HG03064 (cell line): Measurements from ENCODE around the gene BNC2.

Source experiments
- ATAC-seq: cut with Tn5 transposase; IDR thresholded peaks from one replicate; pipeline ENCODE4 v1.9.1; 2021; ENCODE audit warnings: low read depth; ENCODE audit not compliant: unreplicated experiment

Gene BNC2

DNA sequence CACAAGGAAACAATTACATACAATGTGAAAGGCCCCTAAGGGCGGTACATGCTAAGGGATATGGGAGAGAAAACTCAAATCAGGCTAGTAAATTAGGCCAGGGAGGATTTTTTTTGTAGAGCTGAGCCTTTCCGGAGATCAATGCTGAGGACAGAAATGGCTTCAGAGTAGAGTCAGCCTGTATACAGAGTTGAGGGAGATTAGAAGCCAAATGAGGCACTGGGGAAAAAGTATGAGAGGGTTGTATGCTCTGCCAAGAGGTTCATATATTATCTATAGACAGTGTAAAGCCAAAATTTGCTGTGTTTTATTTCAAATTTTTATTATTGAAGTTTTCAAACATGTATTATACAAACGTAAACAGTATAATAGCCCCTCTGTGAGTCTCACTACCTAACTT, 103.1 kb downstream of the BNC2 start:
- ATAC-seq: no peak

DNA sequence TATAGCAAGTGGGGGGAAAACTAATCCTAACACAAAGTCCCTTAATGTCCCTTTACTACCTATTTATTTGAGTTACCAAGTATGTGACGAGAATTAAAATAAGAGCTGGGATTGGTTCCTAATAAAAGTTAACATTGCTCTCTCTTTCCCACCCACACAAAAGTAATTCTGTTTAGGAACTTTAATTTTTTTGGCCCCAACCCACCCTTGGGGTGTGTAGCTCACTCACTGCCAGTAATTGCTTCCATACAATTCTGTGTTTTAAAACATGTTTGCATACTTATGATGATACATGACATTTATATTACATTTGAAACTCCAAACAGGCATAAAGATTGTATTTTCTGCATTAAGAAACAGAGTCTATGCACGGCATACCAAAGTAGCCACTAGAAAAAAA, 106.5 kb downstream of the BNC2 start:
- ATAC-seq: no peak

DNA sequence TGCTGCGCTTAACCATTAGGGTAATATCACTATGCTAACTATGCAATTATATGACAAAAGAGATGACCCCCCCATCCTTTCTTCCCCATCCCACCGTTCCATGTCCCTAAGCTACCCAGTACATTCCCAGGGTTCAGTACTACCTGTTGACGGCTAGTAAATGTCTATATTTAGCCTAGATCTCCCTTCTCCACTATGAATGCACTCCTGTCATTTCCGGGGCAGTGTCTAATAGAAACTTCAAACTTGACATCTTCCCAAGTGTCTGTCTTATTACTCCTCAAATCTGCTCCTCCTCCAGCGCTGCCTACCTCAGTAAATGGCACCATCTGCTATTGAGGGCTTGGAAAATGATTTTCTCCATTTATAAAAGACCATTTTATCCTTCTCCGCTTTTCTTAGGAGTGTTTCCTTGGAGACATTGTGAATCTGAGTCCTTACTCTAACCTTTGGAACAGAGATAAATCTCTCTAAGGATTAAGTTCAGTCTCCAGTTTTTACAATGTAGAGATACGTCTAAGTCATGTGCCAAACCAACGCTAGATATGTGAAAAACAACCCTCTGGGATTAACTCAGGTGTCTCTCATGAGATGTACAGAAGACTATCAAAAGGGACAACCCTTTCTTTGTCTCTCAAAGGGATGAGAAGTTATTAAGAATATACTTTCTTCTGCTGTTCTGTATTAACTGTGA, 114.9 kb downstream of the BNC2 start:
- ATAC-seq: no peak

DNA sequence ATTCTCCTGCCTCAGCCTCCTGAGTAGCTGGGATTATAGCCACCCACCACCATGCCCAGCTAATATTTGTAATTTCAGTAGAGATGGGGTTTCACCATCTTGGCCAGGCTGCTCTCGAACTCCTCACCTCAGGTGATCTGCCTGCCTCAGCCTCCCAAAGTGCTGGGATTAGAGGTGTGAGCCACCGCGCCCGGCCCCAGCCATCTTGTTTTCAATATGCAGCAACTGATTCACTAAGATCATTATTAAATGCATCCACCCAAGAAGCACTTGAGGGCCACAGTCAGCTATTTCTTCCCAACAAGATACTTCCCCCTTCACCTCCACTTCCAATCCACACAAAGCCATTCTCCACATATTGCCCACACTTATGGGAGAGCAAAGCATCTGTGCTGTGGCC, 115.8 kb downstream of the BNC2 start:
- no peak for ATAC-seq

DNA sequence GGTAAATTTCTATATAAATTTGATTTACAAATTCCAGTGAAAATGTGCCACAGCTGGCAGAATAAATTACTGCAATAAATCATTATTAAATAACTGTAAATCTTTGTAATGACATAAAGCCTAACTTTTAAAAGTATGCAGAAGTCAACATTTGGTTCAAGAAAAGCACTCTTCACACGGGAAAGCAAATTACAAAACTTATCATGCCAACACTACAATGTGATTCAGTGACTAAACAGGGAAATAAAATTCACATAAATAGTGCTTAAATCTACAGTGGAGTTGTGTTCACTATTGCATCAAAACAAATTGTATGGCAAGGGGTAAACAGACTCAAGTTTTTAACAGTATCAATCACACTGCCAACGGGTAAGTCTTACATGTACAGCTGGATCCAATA, 117.2 kb downstream of the BNC2 start:
- no peak for ATAC-seq

DNA sequence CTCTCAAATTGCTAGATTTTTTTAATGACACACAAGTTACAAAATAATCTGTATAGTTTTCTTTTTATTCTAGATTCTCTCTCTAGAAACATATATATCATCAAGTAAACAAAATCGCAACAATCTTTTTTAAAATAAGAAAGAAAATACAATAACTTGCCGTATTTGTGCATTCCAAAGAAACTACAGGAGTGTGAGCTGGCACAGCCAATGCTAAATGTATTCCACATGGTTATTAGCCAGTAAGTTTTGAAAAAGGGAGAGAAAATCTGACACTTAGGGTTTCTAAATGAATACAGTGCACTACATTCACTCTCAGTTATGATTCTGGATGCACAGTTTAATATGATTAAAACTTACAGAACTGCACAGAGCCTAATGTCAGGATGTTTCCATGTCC, 117.9 kb downstream of the BNC2 start:
- no peak for ATAC-seq

DNA sequence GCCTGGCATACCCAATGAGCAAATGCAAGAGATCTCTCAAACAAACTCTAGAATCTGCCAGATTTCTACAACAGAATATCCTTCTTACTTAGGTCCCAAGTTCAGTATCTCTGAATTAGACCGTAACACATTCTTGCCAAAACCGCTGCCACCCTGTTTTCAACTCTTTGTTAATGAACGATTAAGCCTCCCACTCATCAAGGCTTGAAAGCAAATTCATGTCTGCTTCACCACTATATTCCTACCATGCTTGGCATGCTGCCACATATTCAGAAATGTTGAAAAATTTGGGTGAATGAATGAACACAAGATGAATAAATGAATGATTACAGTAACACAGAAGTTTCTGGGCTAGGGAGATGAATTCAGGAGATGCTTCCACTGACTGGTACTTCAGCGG, 119.9 kb downstream of the BNC2 start:
- ATAC-seq: no peak

DNA sequence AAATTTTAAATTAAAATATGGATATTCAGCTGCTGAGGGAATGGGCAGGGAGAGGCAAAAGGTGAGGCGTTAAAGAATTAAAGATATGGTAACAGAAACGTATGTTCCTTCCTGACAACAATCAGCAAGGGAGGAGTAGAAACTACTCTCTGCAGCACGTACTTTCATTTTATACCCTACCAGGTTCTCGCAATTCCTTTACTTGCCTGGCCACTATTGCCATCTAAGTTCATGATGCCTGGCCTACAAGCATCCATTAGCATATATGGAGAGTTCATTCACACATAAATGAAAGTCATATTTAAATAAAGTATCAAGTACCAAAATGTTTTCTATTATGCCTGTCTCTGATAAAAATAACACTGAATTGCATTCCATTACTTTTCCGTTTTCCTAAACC, 125.1 kb downstream of the BNC2 start:
- no peak for ATAC-seq

DNA sequence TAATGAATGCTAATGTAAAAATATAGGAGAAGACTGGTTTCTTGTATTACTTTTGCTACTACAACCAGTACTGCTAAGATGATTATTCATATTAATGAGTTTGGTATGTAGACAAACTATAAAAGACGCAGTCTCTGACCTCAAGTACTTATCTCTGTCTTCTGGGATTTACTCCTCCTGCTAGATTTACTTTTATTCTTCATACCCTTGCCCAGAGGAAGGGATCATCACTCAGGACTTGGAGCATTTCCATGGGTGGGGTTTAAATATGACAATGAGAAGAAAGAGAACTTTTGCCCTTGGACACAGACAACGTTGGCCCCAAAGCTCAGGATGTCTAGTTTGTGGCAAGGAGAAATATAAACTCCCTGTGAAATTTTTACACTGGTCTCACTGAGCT, 126.1 kb downstream of the BNC2 start:
- no peak for ATAC-seq

DNA sequence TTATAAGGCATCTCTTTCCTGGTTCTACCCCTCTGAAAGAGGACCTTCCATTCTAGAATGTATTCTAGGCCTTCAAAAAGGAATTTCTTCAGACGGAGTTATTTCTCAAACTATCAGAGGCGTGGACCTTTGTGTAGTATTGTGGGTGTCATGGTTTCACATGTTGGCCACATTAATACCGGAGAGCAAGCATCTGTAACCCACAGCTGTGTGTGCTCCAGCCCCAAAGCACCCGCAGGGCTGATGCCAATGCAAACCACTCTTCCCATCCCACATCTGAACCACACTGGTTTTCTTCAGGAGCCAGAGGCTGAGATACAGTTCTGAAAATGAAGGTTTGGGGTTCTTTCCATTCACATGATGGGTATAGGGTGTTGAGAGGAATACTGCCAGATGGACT, 127.1 kb downstream of the BNC2 start:
- ATAC-seq: no peak

DNA sequence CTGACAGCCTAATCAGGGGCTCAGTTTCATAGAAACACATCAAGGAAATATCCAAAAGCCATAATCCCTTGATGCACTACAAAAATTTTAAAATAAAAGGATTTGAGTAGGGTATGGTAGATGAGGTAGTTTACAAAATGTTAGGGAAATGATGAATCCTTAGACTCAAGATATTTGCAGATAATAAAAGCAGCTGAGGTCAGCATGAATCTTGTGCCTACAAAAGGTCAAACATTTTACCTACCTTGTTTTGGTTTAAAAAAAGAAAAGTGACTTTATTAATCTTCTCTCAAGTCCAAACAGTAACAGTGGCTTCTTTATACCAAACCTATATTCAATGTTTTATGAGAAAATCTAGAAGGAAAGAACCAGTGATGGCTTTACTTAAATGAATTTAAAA, 135.5 kb downstream of the BNC2 start:
- no peak for ATAC-seq

DNA sequence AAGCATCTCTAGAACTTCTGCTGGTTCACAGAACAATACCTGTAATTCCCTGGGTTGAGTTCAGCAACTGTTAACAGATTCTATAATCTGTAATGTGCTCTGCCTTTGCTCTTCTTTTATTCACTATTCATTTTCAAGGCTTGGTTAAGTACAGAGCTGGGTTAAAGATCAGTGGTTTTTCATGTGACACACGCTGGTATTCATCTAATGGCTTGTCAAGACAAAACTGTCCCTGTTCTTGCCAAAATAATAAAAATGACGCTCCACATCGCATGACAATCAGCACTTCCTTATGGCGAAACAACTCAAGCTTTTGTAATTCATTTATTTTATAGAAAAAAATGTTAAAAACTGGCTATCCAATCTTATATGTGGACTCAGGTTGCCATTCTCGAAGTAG, 137.9 kb downstream of the BNC2 start:
- ATAC-seq: no peak

DNA sequence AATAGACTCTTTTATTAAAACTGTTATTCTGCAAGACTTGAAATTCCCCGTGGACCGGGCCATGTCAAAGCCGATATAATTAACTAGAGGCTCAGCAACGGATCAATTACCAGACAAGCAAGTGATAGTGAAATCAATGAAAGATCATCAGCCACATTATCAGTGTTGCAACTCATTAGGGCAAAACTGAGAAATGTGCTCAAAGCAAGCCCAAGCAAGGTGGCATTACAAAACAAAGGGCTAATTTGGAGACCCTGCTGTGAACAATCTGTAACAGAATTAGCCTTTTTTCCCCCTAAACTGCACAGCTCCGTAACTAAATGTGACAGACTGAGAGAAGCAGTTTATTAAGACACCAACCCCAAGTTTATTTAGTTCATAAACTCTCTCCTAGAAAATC, 140.3 kb downstream of the BNC2 start:
- ATAC-seq: no peak

DNA sequence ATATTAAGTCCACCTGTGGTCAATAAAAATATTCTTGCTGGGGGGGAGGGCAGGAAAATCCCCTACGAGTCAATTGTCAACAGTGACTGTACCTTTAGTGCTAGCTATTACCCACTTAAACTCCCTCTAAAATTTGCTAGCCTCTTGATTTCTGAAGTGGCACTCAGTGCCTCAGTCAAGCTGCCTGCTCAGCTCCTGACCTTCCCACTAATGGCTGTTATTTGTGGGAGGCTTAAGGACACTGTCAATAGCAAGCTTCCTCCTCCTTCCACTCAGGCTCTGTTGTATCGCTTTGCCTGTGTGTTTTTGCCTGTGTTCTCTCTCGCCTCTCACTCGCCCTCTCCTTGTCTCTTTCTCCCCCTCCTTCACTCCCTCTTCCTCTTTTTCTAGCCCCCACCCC, 140.8 kb downstream of the BNC2 start:
- no peak for ATAC-seq

DNA sequence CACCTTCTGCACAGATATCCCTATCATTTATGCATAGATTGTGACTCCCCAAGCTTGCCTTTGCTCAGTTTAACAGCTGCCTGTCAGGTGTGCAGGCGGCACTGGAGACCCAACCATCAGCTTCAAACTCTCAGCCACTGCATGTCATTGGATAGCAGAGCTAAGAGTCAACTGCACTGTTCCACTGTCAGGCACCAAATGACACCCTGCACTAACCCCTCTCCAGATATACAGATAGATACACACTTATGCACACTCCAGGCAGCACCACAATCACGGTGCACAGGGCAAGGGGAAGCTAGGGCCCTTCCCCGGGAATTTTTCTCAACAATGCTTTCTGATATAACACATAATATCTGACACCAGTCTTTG, 142.3 kb downstream of the BNC2 start:
- no peak for ATAC-seq

DNA sequence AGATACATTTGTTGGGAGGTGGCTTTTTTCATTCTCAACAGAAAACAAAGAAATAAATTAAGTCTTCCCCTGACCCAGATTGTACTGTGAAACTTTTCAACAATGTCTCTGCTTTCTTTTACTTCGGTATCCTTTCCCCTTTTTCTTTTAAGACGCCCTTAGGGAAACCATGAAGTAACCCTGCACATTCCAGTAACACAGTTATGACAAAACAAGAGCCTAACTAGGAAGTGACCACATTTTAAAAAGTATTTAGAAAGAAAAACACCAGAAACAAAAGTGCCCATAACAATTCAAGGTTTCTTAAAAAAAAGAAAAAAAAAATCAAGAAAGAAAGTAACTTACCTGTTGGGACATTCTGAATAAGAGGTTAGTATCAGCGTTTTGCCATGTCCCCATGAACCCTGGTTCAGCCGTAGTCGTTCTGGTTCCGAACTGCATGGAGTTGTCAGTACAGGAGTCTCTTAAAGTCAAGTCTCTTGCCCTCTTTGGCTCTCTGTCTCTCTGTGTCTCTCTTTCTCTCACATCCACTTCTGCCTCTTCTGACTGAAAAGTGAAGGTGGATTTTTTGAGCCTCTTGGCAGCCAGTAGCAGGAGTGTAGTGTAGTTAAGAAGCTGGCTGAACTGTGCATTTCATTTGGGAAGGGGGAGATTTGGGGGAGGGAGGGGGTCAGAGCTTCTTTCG, 142.9 kb downstream of the BNC2 start:
- no peak for ATAC-seq

DNA sequence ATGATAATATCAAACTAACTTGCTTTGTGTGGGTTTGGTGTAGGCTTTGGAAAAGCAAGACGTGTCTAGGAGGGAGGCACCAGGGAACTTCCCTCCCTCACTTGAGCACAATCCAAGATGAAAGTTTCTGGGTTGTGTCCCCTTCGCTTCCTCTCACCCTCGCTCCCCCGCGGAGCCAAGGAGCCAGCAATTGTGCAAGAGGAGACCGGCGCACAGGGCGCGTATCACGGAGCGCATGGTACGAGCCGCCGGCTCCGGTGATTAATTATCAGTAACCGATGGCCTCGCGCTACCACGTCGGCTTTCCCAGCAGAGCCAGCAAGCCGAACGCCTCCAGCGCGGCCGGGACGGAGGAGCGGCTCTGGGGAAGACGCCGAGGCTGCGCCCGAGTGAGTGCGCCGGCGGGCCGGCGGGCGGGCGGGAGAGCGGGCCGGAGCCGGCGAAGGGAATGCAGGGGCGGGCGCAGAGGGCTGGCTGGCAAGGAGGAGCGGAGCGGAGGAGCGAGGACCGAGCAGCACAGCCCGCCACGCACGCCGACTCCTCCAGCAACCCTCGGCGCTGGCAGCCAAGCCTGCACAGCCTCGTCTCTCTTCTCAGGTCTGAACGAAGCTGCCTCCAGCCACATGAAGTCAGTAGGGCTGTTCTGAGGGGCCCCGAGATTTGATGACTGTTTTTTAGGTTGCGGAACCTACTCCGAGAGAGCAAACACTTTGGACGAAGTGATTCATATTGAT, 143.6 kb downstream of the BNC2 start:
- no peak for ATAC-seq

DNA sequence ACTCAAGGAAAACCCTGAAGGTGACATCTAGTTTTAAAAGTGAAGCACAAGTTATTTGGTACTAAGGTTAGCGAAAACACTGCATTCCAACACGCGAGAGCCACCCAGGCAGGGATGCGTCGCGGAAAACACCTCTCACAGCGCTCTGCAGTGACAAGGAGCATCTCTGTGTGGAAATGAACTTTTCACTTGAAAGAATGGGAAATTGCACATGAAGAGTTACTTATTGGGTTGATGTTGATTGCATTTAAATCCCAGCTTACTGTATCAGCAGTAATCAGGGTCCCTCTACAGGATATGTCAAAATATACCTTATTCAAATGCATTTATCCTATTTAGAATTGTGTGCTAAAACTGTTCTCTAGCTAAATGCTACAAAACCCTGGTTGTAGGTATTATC, 144.4 kb downstream of the BNC2 start:
- ATAC-seq: no peak

DNA sequence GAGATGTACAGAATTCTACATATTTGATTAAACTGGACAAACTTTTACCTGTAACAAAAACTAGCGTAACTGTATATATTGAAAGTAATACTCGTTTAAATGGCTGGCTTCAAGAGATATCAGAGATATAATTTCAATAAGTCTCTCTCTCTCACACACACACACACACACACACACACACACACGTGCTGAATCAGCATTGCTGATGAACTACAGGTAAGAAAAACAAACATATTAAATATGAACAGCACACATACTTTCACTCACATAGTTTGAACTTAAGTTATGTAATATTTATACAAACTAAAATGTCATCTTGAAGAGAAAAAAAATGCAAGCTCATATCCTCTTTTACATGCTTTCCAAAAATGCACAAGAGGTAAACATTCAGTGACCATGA, 145.4 kb downstream of the BNC2 start:
- ATAC-seq: no peak

DNA sequence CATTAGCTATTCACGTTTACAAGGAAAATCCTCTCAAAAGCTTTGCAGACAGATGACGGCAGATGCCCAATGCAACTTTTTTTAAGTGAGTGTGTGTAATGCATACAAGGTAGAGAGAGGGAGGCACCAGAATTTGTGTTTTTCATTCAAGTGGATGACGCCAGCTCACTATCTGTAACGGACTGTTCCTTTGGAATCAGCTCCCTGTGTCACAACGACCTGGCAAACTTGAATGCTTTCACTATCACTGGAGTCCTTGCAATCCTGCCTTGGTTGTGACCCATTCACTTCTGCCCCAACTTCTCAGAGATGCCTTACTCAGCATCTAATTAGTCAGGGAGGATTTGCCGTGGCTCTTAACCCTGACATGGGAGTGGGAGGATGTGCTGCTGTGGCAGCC, 148.5 kb downstream of the BNC2 start:
- ATAC-seq: no peak

DNA sequence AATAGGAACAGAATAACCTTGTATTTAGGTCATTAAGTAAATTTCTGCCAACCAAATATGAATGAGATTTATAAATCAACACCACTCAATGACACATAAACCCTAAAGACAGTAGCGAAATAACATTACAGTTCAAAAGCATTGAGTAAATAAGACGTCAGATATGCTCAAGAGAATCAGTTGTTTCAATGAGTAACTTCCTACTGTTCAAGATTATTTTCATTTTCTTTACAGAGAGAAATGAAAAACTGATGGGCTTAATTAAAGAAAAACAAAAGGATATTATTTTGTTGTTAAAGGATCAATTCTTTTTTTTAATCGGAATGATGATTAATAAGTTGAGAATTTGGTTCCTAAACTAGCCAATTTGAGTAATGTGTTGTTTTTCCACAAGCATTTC, 150.1 kb downstream of the BNC2 start:
- no peak for ATAC-seq

DNA sequence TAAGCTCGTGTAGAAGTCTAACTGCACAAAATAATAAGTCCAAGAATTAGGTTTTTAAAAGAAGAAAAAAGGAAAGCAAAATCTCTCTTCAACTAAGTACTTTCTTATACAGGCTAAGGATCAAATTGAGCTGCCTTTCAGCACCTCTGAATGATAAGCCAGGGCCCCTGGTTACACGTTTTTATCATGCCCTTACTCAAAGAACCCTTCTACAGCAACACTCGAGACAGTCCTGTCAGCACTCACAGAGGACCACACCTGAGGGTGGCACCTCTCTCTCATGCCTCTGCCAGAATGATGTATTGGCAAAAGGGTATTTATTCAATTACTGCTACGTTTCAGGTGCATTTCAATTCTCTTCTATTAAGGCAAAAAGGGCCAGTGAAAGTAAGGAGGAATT, 150.5 kb downstream of the BNC2 start:
- ATAC-seq: no peak
